Stimulated activated naive B cell treated with anti-CD40 and anti-IgM and Interleukin-4, amounts not matched to agents 10 μg/mL and 1 μg/mL and 100 μg/mL, for 72 hours (primary cell): ENCODE data around the gene DVL1.
A peak's percentile ranks its signal among the peaks of the same experiment; 100 is the strongest.
"Not testable (repeated sequence)": the region's sequence is repeated elsewhere in the genome, so short reads cannot be mapped to it uniquely, and the experiment has no call there.

Experiments used
- ATAC-seq, 2 donors: fragments of 150-1000 bp; cut with Tn5 transposase; replicated peaks; 2 replicates each; pipeline ENCODE4 v1.10.0; 2021; ENCODE audit warnings: moderate library complexity in 1 of 2
- DNase-seq: peaks from one replicate; pipeline ENCODE4 v3.0.0; 2021
- H3K27ac Mint-ChIP-seq: one replicate; pipeline ENCODE4 v1.8.0; 2022; ENCODE audit warnings: mild to moderate bottlenecking, mixed read lengths
- H3K27me3 Mint-ChIP-seq, 2 donors: one replicate each; pipeline ENCODE4 v1.8.0; 2022; ENCODE audit warnings: mixed read lengths in 2 of 2
- H3K36me3 Mint-ChIP-seq, 2 donors: one replicate each; pipeline ENCODE4 v1.8.0; 2022; ENCODE audit warnings: mixed read lengths in 2 of 2, mild to moderate bottlenecking in 1 of 2
- H3K4me1 Mint-ChIP-seq, 2 donors: one replicate each; pipeline ENCODE4 v1.8.0; 2022; ENCODE audit warnings: mixed read lengths in 2 of 2, mild to moderate bottlenecking in 1 of 2
- H3K4me3 Mint-ChIP-seq, 2 donors: one replicate each; pipeline ENCODE4 v1.8.0; 2022; ENCODE audit warnings: mild to moderate bottlenecking in 2 of 2, mixed read lengths in 2 of 2, moderate library complexity in 1 of 2
- H3K9me3 Mint-ChIP-seq, 2 donors: one replicate each; pipeline ENCODE4 v1.8.0; 2022; ENCODE audit warnings: mixed read lengths in 2 of 2, mild to moderate bottlenecking in 1 of 2

Gene DVL1

DNA sequence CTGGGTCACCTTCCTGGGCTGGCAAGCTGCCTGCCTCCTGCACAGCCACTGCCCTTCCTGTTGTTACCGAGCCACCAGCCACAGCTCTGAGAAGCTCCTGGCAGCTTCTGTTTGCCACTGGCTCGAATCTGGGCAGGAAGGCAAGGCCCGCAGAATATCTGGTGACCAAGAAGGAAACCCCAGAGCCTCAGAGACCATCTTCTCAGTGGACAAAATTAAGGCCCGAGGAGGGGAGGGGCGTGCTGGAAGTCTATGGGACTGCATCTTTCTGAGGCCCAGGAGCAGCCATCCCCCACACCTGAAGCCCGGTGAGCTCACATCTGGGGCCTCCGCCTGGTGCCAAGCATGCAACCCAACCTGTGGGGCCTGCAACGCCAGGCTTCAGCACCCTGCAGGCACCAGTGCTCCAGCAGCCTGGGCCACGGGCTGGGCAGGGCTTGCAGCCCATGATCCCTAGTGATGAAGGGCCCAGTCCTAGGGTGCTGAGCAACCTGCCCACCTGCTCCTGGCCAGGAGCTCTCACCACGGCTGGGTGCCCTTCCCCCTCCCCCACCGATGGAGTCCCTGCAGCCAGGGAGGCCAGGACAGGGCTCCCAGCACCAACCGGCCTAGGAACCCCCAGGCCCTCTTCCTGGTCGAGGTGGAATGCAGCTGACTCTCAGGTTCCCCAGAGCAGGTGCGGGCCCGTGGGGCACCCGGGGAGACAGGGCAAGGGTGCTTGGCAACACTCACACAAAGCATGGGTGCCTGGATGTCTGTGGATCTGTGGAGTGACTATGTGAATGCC lies 23.7 kb downstream of the DVL1 start:
- ATAC-seq (no peak), DNase-seq (no peak)
- Mint-ChIP-seq H3K36me3 (peaks cover 4 to 23% of the 10 kb centered on the region in 2 donors), H3K4me3 (peak overlapping the region; percentile 77 to 92), H3K9me3 (no peaks in the 10 kb centered on the region), H3K4me1 (peaks cover 26 to 46% of the 10 kb centered on the region in 2 donors), H3K27me3 (no peaks in the 10 kb centered on the region), H3K27ac (peak overlapping the region; percentile 75)

DNA sequence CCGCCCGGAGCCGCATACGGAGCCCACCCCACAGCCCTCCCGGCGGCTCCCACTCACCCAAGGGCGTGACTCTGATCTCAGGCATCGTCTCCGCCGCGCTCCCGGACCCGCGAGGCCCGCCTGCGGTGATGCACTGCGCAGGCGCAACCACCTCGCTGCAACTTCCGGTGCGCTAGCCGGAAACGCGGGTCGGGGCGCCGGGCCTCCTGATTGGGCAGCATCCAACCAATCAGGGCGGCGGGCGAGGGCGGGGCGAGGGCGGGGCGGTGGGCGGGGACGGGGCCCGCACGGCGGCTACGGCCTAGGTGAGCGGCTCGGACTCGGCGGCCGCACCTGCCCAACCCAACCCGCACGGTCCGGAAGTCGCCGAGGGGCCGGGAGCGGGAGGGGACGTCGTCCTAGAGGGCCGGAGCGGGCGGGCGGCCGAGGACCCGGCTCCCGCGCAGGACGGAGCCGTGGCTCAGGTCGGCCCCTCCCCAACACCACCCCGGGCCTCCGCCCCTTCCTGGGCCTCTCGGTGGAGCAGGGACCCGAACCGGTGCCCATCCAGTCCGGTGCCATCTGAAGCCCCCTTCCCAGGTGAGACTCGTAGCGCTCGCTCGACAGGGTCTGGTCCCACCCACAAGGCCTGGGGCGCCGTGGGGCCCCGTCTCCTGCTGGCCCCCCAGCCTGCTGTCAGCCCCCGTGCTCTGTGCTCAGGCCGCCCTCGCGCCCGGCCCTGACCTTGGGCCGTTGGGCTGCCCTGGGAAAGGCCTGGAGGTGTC lies 24.5 kb downstream of the DVL1 start, which contains the start of the genes CPTP and INTS11:
Gene CPTP, plus strand, starts transcription at position 279 of the 764 bp plus-strand sequence. CDS start 2,109 bp downstream, outside the sequence.
Gene INTS11, minus strand, starts transcription at position 137 of the 764 bp plus-strand sequence. Its CDS starts 52 bp downstream, at position 85.
- Mint-ChIP-seq H3K9me3 (no peaks in the 10 kb centered on the region), H3K4me1 (peaks cover 23 to 54% of the 10 kb centered on the region in 2 donors), H3K27ac (peak within 1 kb of the TSS; percentile 97), H3K27me3 (no peaks in the 10 kb centered on the region), H3K4me3 (peak within 1 kb of the TSS; percentile 92 to 93), H3K36me3 (peaks cover 4 to 27% of the 10 kb centered on the region in 2 donors)
- DNase-seq = peak; percentile 90
- peak; percentile 88 to 90 for ATAC-seq

DNA sequence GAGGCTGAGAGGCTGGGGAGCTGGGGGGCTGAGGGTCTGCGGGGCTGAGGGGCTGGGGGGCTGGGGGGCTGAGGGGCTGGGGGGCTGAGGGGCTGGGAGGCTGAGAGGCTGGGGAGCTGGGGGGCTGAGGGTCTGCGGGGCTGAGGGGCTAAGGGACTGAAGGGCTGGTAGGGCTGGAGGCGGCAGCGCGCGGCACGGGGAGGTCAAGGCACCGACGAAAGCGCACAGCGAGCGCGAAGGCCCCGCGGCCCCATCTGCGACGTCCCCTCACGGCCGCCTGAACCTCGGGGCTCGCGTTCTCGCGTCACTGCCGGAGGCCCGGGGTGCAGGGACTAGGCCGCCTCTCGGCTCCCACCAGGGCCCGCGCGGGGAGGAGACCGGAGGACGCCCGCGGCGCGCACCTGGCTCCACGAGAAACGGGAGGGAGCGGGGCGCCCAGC lies 25.1 kb downstream of the DVL1 start:
- no peaks in the 10 kb centered on the region for H3K9me3 Mint-ChIP-seq

DNA sequence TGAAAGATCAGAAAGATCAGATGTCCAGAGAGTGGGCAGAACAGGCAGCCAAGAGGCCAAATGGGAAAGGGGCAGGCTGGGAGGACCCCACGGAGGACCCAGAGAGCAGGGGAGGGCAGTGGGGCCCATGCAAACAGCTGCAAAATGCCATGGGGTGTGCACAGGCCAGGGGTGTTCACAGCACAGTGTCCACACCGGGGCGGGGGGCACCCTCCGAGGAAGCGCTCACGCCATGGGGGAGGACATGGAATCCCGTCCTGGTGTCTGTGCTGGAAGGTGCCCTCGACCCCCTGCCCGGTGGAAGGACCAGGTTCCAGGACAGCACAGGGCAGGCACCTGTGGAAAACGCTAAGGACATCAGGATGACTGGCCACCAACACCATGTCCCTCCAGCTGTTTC lies 26.3 kb downstream of the DVL1 start:
- no peaks in the 10 kb centered on the region for H3K9me3 Mint-ChIP-seq
- peaks cover 6 to 34% of the 10 kb centered on the region in 2 donors for H3K36me3 Mint-ChIP-seq
- H3K4me1 Mint-ChIP-seq = peaks cover 24 to 66% of the 10 kb centered on the region in 2 donors
- peak overlapping the region; percentile 74 to 89 for H3K4me3 Mint-ChIP-seq
- peak overlapping the region; percentile 92 for H3K27ac Mint-ChIP-seq
- no peaks in the 10 kb centered on the region for H3K27me3 Mint-ChIP-seq
- ATAC-seq (no peak), DNase-seq (no peak)

More for the DNA sequence above, 25.1 kb downstream of the DVL1 start:
- ATAC-seq = peak; percentile 48 to 51
- Mint-ChIP-seq H3K4me3 (peak overlapping the region; percentile 92 to 93), H3K36me3 (peaks cover 4 to 31% of the 10 kb centered on the region in 2 donors), H3K4me1 (peaks cover 24 to 60% of the 10 kb centered on the region in 2 donors), H3K27me3 (no peaks in the 10 kb centered on the region), H3K27ac (peak overlapping the region; percentile 97)
- DNase-seq = no peak

DNA sequence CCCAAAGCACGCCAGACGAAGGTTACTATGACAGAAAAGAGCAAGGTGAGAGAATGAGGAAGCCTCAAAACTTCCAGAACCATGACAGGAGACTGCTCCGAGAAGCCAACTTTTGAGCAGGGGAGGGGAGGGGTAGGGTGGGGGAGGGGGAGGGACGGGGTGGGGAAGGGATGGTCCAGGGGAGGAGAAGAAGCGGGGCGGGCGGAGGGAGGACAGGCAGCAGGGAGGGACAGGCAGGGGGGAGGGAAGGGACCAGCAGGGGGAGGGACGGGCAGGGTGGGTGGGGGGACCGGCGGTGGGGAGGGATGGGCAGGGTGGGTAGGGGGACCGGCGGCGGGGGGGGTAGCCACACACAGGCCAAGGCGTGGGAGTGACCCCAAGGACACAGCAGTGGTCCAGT lies 26.8 kb downstream of the DVL1 start:
- H3K27ac Mint-ChIP-seq = peak overlapping the region; percentile 81
- no peak for DNase-seq
- H3K4me3 Mint-ChIP-seq = peak overlapping the region; percentile 74 to 89
- no peak for ATAC-seq
- peaks cover 22 to 66% of the 10 kb centered on the region in 2 donors for H3K4me1 Mint-ChIP-seq
- H3K36me3 Mint-ChIP-seq = peaks cover 6 to 35% of the 10 kb centered on the region in 2 donors
- H3K27me3 Mint-ChIP-seq = no peaks in the 10 kb centered on the region
- H3K9me3 Mint-ChIP-seq = no peaks in the 10 kb centered on the region

DNA sequence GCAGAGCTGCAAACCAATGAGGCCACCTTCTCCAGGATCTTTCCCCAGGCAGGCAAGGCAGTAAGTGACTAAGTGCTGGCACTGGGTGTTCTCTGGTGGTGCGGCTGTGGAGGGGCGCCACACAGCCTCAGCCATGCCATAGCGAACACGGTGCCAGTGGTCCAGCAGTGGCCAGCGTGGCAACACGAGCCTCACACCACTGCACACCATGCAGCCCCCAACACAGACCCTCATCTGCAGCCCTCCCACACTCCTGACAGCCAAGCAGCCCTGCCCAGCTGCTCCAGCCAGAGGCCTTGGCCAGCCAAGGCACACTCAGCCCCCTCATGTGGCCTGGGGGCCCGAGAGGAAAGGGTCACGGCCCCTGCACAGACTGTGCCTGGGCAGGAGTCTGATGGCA lies 27.7 kb downstream of the DVL1 start:
- Mint-ChIP-seq H3K27ac (no peak overlapping the region), H3K36me3 (peaks cover 7 to 37% of the 10 kb centered on the region in 2 donors), H3K4me1 (peaks cover 19 to 57% of the 10 kb centered on the region in 2 donors), H3K27me3 (no peaks in the 10 kb centered on the region), H3K4me3 (no peak overlapping the region), H3K9me3 (no peaks in the 10 kb centered on the region)
- DNase-seq = no peak
- no peak for ATAC-seq

DNA sequence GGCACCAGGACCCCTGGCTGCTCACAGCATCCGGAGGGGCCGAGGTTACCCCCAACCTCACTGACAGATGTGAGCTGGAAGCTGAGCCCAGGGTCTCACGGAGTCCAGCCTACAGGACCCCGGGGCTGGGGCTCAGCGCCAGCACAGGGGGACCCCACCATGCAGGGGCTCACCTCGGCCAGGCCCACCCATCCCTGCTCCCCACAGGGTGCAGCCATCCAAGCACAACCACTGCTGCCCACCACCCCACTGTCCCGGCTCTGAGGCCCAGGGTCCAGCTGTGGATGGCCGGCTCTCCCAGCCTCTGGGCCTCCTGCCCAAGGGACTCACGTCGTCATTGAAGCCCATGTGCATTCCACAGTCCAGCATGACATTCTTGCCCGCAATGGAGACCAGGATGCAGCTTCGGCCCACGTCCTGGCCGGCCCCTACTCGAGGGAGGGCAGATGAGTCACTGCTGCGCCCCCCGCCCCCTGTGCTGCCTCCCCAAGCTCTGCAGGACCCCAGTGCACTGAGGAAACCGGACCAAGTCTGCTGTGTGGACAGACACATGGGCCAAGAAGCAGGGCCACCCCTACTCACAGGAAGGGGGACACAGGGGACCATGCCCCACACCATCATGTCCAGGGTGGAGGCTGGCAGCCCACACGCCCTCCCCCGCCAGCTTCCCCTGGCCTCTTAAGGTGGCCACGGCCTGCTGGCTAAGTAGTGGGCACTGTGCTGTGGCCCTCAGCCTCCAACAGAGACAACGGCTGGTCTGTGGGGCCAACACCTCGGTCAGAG lies 28.4 kb downstream of the DVL1 start:
- Mint-ChIP-seq H3K4me3 (no peak overlapping the region), H3K27ac (no peak overlapping the region), H3K36me3 (peaks cover 11 to 42% of the 10 kb centered on the region in 2 donors), H3K9me3 (no peaks in the 10 kb centered on the region), H3K27me3 (no peaks in the 10 kb centered on the region), H3K4me1 (peaks cover 14 to 51% of the 10 kb centered on the region in 2 donors)
- ATAC-seq (no peak), DNase-seq (no peak)

DNA sequence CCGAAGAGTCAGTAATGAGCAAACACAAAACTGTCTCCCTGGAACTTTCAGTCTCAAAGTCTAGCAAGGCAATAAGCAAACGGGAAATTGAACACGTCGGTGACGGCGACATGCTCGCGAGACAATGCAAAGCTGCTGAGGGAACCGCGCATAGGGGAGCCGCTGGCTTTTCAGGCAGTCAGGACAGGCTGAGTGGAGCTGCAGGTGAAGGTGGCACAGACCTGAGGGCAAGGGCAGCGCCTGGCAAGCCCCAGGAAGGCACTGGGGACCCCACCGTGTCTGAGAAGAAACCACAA lies 29.6 kb downstream of the DVL1 start:
- Mint-ChIP-seq H3K9me3 (no peaks in the 10 kb centered on the region), H3K27ac (peak overlapping the region; percentile 69), H3K27me3 (no peaks in the 10 kb centered on the region), H3K4me1 (peaks cover 13 to 45% of the 10 kb centered on the region in 2 donors), H3K36me3 (peaks cover 16 to 48% of the 10 kb centered on the region in 2 donors), H3K4me3 (no peak overlapping the region)
- DNase-seq (no peak), ATAC-seq (no peak)

DNA sequence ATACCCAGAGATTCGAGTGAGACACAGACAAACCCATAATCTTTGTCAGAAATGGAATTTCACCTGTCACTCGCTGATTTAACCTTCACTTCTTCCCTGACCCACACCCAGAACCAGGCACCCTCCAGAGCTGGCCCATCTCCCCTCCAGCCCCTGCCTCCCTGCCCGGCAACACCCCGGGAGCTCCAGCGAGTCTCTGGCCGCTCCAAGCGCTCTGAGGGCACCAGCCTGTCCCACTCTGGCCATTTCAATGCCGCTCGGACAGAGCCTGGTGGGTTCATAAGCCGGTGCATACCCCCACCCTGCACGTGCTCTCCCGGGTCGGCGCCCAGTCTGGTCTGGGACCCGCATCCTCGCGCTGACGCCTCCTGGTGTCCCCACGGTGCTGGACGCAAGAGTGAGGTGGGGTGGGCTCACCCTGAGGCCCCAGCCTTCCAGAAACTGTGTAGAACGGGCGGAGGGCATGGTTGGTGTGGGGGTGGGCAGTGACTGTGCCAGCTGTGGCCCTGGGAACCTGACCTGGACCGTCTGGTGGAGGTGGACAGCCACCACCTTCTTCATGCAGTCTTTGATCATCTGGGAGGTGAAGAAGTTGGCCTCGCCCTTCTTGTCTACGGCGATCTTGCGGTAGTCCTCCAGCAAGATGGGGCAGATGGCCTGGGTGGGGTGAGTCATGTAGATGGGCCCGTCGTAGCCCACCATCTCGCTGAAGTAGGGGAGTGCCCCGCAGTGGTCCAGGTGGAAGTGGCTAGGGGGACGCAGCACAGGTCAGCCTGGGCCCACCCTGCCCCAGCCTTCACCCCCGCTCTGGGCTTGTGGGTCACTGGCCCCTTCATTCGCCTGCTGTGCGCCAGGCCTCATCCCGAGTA lies 30.2 kb downstream of the DVL1 start:
- H3K9me3 Mint-ChIP-seq = no peaks in the 10 kb centered on the region
- no peaks in the 10 kb centered on the region for H3K27me3 Mint-ChIP-seq
- no peak overlapping the region for H3K4me3 Mint-ChIP-seq
- H3K36me3 Mint-ChIP-seq = peaks cover 15 to 48% of the 10 kb centered on the region in 2 donors
- ATAC-seq = no peak
- peak overlapping the region; percentile 69 for H3K27ac Mint-ChIP-seq
- DNase-seq = no peak
- H3K4me1 Mint-ChIP-seq = peaks cover 13 to 45% of the 10 kb centered on the region in 2 donors

DNA sequence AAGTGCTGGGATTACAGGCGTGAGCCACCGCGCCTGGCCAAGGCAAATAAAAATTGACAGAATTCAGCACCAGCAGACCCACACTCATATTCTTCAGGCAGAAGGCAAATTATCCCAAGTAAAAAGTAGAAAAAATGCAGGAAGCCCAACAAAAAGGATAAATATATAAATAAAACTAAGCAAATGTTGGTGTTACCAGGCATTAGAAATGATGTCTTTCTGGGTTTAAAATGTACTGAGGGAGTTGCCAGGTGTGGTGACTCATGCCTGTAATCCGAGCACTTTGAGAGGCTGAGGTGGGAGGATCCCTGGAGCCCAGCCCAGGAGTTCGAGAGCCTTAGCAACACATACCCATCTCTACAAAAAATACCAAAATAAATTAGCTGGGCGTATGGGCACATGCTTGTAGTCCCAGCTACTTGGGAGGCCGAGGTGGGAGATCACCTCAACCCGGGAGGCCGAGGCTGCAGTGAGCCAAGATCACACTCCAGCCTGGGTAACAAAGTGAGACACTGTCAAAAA lies 31.0 kb downstream of the DVL1 start:
- H3K4me3 Mint-ChIP-seq = no peak overlapping the region
- no peaks in the 10 kb centered on the region for H3K9me3 Mint-ChIP-seq
- H3K36me3 Mint-ChIP-seq = peaks cover 21 to 50% of the 10 kb centered on the region in 2 donors
- H3K27ac Mint-ChIP-seq = no peak overlapping the region
- peaks cover 10 to 38% of the 10 kb centered on the region in 2 donors for H3K4me1 Mint-ChIP-seq
- H3K27me3 Mint-ChIP-seq = no peaks in the 10 kb centered on the region
- ATAC-seq (no peak), DNase-seq (no peak)

DNA sequence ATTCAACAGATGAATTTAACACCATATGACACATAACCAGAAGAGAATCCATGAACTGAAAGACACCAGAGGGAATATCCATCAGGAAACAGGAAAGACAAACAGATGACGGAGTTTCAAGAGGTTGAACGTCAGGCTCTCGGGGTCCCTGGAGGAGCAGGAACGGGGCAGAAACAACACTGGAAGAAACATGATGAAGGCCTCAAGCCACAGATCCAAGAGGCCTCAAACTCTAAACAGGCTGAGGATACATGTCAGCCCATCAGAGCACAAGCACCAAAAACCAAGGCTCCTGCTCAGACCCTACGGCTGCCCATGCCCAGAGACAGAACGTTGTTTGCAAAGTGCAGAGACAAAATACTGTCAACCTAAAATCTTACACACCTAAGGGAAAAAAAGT lies 31.8 kb downstream of the DVL1 start:
- no peak for DNase-seq
- Mint-ChIP-seq H3K27me3 (no peaks in the 10 kb centered on the region), H3K4me3 (no peak overlapping the region), H3K9me3 (no peaks in the 10 kb centered on the region), H3K27ac (no peak overlapping the region), H3K36me3 (peaks cover 24 to 50% of the 10 kb centered on the region in 2 donors), H3K4me1 (peaks cover 7 to 31% of the 10 kb centered on the region in 2 donors)
- no peak for ATAC-seq

DNA sequence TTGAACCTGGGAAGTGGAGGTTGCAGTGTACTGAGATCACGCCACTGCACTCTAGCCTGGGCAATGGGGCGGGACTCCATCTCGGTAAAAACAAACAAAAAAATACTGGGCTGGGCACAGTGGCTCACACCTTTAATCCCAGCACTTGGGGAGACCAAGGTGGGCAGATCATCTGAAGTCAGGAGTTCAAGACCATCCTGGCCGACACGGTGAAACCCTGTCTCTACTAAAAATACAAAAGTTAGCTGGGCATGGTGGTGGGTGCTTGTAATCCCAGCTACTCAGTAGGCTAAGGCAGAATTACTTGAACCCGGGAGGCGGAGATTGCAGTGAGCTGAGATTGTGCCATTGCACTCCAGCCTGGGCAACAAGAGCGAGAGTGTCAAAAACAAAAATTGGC lies 33.0 kb downstream of the DVL1 start:
- not testable (repeated sequence) for ATAC-seq
- peaks cover 24 to 45% of the 10 kb centered on the region in 2 donors for H3K36me3 Mint-ChIP-seq

DNA sequence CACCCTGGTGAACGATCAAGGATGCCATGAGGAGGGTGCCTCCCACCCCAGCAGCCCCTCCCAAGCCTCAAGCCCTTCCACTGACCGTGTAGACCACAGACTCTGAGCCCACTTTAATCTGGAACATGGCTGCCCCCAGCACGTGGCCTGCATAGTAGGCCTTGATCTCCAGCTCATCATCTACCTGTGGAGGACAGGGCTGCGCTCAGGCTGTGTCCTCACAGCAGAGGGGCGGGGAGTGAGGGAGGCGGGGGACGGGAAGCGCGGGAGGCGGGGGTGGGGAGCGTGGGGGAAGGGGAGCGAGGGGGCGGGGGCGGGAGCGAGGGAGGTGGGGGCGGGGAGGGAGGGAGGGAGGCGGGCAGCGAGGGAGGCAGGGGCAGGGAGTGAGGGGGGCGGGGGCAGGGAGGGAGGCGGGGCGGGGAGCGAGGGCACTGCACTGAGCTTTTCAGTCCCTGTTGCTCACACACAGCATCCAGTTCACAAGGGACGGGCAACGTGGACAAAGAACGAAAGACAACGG lies 33.7 kb downstream of the DVL1 start:
- H3K36me3 Mint-ChIP-seq = peaks cover 24 to 49% of the 10 kb centered on the region in 2 donors
- ATAC-seq (no peak), DNase-seq (no peak)
- no peak overlapping the region for H3K27ac Mint-ChIP-seq
- no peaks in the 10 kb centered on the region for H3K27me3 Mint-ChIP-seq
- H3K4me1 Mint-ChIP-seq = peaks cover 4 to 24% of the 10 kb centered on the region in 2 donors
- H3K4me3 Mint-ChIP-seq = no peak overlapping the region
- no peaks in the 10 kb centered on the region for H3K9me3 Mint-ChIP-seq

More for the DNA sequence above, 33.0 kb downstream of the DVL1 start:
- H3K27me3 Mint-ChIP-seq, DNase-seq, H3K9me3 Mint-ChIP-seq, H3K27ac Mint-ChIP-seq, H3K4me3 Mint-ChIP-seq: not testable (repeated sequence)
- peaks cover 3 to 27% of the 10 kb centered on the region in 2 donors for H3K4me1 Mint-ChIP-seq
